Measurements from ENCODE around the gene MAGEA2B. TPM values are rescaled to one million over a fixed set of nuclear protein-coding genes. Genes with fewer than 3 reads are reported as not detected.
"Not testable (repeated sequence)": the region's sequence is repeated elsewhere in the genome, so short reads cannot be mapped to it uniquely, and the experiment has no call there.

MAGEA2B gene
- total and polyA plus RNA-seq, 2 of the 8 experiments (the other 6 are each of a cell fraction or from before 2014, with no cell fraction given) = 1.3 TPM; not detected in 1

GRCh38 chrX:152697952-152698931, 16.2 kb upstream of the MAGEA2B start, which contains the start of gene MAGEA3:
MAGEA3 (plus strand) TSS chrX:152698794; CDS start chrX:152700833, 2,039 bp downstream.
- H2BK12ac ChIP-seq (ENCODE audit: low read depth, low read length); H3K4me3 ChIP-seq (ENCODE audit: extremely low read depth in 1 of 4, insufficient read depth in 2 of 4, low read depth in 3 of 4, low read length in 4 of 4); CTCF ChIA-PET (ENCODE audit: partially characterized antibody); H3K4me2 ChIP-seq (ENCODE audit: insufficient read depth in 1 of 2, low read depth in 2 of 2, low read length in 2 of 2); H3K23ac ChIP-seq (ENCODE audit: insufficient read length); H3K27ac ChIP-seq (ENCODE audit: low read depth, low read length); H2AFZ ChIP-seq (ENCODE audit: low read length); H2BK15ac ChIP-seq (ENCODE audit: low read length); FAIRE-seq; H3K36me3 ChIP-seq (ENCODE audit: control insufficient read depth in 2 of 4, insufficient read depth in 4 of 4, low read length in 3 of 4); H3K4me1 ChIP-seq (replicated peaks in 1 of 4; ENCODE audit: control insufficient read depth in 3 of 4, insufficient read depth in 4 of 4, low read length in 3 of 4); H2AK5ac ChIP-seq (ENCODE audit: low read depth, low read length); POLR2A ChIA-PET (ENCODE audit: partially characterized antibody); H3K9me3 ChIP-seq (ENCODE audit: insufficient read depth in 2 of 2, low read depth in 1 of 2, low read length in 1 of 2); H3K23me2 ChIP-seq (ENCODE audit: low read depth, low read length); H3K14ac ChIP-seq (ENCODE audit: insufficient read length); H3K18ac ChIP-seq (ENCODE audit: extremely low read depth, low read length); H3K9ac ChIP-seq (replicated peaks in 1 of 4; ENCODE audit: extremely low read depth in 1 of 4, low read depth in 3 of 4, low read length in 3 of 4); H3K79me2 ChIP-seq (ENCODE audit: control insufficient read depth in 1 of 2, insufficient read depth in 2 of 2, low read length in 2 of 2); H4K5ac ChIP-seq (ENCODE audit: insufficient read length, low read depth, low read length); H3K56ac ChIP-seq (replicated peaks; ENCODE audit: insufficient read length, low read depth, low read length); H4K8ac ChIP-seq (ENCODE audit: extremely low read depth, insufficient read depth, low read length); DNase-seq (ENCODE audit: low read depth in 1 of 2, low spot score in 2 of 2); H3K79me1 ChIP-seq (ENCODE audit: low read depth, low read length); H3K27me3 ChIP-seq (replicated peaks in 1 of 4; ENCODE audit: control insufficient read depth in 3 of 4, extremely low read depth in 1 of 4, insufficient read depth in 3 of 4, low read length in 3 of 4); H4K91ac ChIP-seq (replicated peaks; ENCODE audit: insufficient read length, low read length); H2BK120ac ChIP-seq (replicated peaks; ENCODE audit: low read depth, low read length); H2BK5ac ChIP-seq (ENCODE audit: low read depth, low read length); H2BK20ac ChIP-seq (ENCODE audit: low read length); H3K4ac ChIP-seq (replicated peaks; ENCODE audit: insufficient read length, low read depth, low read length); H4K20me1 ChIP-seq (replicated peaks in 1 of 2; ENCODE audit: control insufficient read depth in 1 of 2, insufficient read depth in 2 of 2, low read length in 2 of 2): not testable (repeated sequence)
- no CpG with 5 or more reads among the region's 34 CpGs for WGBS, 2 experiments (ENCODE audit: extremely low coverage in 1 of 2, insufficient coverage in 1 of 2, insufficient read length in 1 of 2, insufficient replicate concordance in 2 of 2, low coverage in 1 of 2, low lambda C conversion rate in 2 of 2, missing lambda C conversion rate in 1 of 2)
